LNCaP clone FGC (cell line): ENCODE measurements around the gene RPS19.

Source experiments
- DNase-seq: peaks from one replicate; pipeline ENCODE4 v3.0.0-alpha.2; 2011; ENCODE audit warnings: low read depth
- H3K4me3 ChIP-seq: 2 replicates; pipeline ENCODE4 v1.5.1; 2011; ENCODE audit warnings: mild to moderate bottlenecking, low read depth, low read length, control low read depth
- TF ChIP-seq, protein P1 (sequence below): IDR thresholded peaks from 2 replicates; pipeline ENCODE4 v1.5.1; 2012; ENCODE audit warnings: mild to moderate bottlenecking; ENCODE audit not compliant: control insufficient read depth, insufficient read depth; ENCODE audit errors: extremely low read depth

Gene RPS19

DNA sequence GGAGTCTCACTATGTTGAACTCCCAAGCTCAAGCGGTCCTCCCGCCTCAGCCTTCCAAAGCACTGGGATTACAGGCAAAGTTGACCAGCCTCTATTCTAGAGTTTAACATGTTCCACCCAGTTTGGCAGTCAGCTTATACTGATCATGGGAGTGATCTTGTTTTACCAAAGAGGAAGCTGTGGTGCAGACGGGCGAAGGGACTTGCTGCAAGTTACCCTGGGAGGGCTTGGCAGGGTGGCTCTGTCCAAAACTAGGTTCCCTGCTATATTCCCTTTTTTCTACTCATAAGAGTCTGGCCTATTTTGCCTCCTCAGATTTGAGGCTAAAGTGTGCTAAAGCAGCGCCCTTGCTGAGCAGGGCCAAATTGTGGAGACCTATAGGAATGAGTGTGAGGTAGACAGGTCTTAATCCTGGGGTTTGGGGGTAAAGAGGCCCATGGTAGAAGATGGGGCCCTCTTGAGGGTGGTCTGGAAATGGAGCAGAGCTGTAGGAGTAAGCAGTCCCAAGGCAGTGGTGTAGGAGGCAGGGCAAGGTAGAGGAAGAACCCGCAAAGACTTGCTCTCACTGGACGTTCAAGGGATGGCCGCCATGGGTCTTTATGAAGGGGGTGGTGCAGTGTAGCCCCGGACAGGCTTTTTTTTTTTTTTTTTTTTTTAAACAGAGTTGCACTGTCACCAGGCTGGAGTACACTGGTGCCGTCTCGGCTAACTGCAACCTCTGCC is 3.3 kb downstream of the RPS19 start:
- TF ChIP-seq, protein P1, sequence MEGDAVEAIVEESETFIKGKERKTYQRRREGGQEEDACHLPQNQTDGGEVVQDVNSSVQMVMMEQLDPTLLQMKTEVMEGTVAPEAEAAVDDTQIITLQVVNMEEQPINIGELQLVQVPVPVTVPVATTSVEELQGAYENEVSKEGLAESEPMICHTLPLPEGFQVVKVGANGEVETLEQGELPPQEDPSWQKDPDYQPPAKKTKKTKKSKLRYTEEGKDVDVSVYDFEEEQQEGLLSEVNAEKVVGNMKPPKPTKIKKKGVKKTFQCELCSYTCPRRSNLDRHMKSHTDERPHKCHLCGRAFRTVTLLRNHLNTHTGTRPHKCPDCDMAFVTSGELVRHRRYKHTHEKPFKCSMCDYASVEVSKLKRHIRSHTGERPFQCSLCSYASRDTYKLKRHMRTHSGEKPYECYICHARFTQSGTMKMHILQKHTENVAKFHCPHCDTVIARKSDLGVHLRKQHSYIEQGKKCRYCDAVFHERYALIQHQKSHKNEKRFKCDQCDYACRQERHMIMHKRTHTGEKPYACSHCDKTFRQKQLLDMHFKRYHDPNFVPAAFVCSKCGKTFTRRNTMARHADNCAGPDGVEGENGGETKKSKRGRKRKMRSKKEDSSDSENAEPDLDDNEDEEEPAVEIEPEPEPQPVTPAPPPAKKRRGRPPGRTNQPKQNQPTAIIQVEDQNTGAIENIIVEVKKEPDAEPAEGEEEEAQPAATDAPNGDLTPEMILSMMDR = no peak
- H3K4me3 ChIP-seq = no peak overlapping the region
- no peak for DNase-seq

DNA sequence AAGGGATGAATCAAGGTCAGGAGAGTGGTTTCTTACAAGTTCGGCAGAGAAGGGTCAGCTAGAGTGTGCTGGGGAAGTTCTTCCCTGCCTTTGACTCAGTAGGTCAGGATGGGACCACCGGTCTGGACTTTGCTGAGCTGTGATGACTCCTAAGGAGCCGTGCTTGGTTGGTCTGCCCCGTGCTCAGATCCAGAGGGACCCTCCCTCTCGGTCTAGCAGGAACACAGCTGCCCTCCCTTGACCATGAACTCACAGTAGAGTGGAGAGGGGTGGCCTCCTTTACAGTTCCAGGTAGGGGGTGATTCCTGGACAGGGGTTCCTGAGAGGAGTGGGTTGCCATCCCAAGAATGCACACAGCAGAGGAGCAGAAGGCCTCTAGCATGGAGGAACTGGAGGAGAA is 4.3 kb downstream of the RPS19 start:
- TF ChIP-seq, protein P1 = no peak
- no peak for DNase-seq
- H3K4me3 ChIP-seq = no peak overlapping the region

DNA sequence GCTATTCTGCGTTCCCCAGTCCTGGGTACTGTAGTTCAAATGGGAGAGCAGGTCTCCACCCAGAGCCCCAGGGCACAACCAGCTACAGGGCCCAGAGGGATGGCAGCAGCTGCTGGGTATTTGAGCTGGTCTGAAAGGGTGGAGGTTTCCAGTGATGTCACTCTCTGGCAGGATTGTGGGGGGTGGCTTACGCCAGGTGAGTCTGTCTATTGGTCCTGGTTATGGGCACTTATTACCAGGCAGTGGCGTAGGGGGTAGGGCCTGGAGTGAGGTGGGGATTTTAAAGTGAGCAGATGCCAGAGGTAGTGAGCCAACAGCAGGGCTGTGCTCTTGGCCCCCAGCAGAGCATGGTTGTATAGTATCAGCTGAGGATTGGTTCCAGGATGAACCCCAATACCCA is 6.2 kb downstream of the RPS19 start:
- H3K4me3 ChIP-seq = no peak overlapping the region

DNA sequence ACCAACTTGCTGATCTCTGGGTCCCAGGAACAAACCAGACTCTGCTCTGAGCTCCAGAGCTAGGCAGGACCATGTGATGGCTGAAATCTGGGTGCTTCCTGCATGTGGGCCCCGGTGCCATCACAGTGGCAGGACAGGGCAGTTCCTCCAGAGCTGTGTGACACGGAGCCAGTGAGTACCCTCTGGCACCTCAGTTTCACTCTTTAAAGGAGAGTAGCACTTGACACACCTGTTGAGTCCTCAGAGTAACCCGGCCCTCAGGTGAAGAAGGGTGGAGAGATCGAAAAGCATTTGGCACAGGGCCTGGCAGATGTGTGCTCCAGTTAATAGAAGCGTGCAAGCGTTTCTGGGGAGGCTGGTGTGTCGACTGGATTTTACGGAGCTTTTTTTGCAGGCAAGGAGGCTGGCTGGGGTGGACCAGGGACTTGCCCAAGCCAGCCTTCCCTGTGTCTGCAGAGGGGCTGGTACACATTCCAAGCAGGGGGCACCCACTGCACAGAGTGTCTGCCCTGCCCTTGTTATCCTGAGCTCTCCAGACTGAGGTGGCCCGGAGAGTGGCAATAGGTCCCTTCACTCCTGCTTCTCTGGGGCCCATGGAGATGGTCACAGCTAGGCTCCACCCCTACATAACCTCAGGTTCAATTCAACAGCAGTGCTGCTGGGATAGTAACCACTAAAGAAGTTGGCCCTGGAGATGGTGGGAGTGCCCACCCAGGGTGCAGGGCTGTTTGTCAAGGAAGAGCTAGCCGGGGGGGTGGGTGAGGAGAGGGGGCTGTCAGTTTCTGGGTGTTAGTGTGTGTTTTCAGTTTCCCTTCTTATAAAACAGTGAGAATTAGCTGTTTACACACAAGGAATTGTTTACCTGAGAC is 8.3 kb downstream of the RPS19 start:
- DNase-seq = no peak
- no peak overlapping the region for H3K4me3 ChIP-seq

More for the DNA sequence above, 6.2 kb downstream of the RPS19 start:
- TF ChIP-seq, protein P1 = no peak
- no peak for DNase-seq

DNA sequence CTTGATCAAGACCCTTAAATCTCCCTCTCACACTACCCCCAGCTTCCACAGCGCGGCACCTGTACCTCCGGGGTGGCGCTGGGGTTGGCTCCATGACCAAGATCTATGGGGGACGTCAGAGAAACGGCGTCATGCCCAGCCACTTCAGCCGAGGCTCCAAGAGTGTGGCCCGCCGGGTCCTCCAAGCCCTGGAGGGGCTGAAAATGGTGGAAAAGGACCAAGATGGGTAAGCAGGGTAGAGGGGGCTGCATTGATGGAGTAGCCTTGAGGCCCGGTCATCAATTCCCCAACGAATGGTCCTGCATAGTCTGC is 8.9 kb downstream of the RPS19 start:
- DNase-seq = no peak
- TF ChIP-seq, protein P1 = no peak
- H3K4me3 ChIP-seq = no peak overlapping the region

More for the DNA sequence above, 8.3 kb downstream of the RPS19 start:
- TF ChIP-seq, protein P1 = no peak

DNA sequence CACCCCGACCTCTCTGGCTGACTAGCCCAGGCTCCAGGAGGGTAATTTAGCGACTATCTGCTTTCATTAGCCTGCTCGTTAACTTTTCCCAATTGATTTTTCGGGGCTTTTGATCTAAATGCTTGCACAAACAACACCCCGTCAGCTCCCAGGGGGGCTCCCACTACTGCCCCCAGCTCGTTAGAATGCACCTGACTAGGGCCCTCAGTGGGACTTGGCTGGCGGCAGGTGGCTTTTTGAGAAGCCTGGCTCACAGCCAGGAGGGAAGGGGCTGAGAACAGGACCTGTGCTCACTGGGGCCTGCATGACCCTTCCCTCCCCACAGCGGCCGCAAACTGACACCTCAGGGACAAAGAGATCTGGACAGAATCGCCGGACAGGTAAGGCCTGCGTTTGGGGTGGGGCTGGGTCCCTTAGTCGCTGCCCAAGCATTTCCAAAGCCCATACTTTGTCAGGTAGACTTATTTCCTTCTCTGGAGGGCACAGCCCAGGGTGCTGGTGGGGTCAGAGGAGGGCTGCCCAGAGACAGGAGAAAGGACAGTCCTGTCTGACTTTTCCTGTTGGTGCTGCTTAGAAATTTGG is 9.4 kb downstream of the RPS19 start:
- TF ChIP-seq, protein P1 = no peak
- no peak for DNase-seq
- H3K4me3 ChIP-seq = no peak overlapping the region
